Limb (tissue), 2 donors: ENCODE measurements around the gene U2AF2.
A peak's percentile ranks its signal among the peaks of the same experiment; 100 is the strongest.

Source experiments
- DNase-seq, 2 donors: peaks; one replicate each; pipeline ENCODE4 v3.0.0-alpha.2; 2016; ENCODE audit errors: extremely low spot score in 2 of 2

Gene U2AF2

GRCh38 chr19:55689411-55690108 is 34.7 kb downstream of the U2AF2 start:
- no peak for DNase-seq

- no peak for DNase-seq
These were observed 35.4 kb downstream of the U2AF2 start for GRCh38 chr19:55690109-55690768.

- no peak for DNase-seq
These were observed 36.1 kb downstream of the U2AF2 start for GRCh38 chr19:55690769-55691545.

- no peak for DNase-seq
These were observed 37.0 kb downstream of the U2AF2 start for GRCh38 chr19:55691561-55692481.

- DNase-seq: no peak
These were observed 37.8 kb downstream of the U2AF2 start for GRCh38 chr19:55692681-55693081.

GRCh38 chr19:55693336-55693974 is 38.6 kb downstream of the U2AF2 start:
- DNase-seq: no peak

GRCh38 chr19:55694241-55694655 is 39.4 kb downstream of the U2AF2 start:
- DNase-seq: no peak

GRCh38 chr19:55694656-55695491 is 40.0 kb downstream of the U2AF2 start:
- no peak for DNase-seq

GRCh38 chr19:55695511-55696290 is 40.9 kb downstream of the U2AF2 start:
- DNase-seq: no peak

- no peak for DNase-seq
These were observed 41.6 kb downstream of the U2AF2 start for GRCh38 chr19:55696301-55697068.

GRCh38 chr19:55697069-55697440 is 42.2 kb downstream of the U2AF2 start:
- no peak for DNase-seq

- no peak for DNase-seq
These were observed 42.9 kb downstream of the U2AF2 start for GRCh38 chr19:55697698-55698097.

GRCh38 chr19:55698256-55698655 is 43.4 kb downstream of the U2AF2 start:
- DNase-seq: no peak

GRCh38 chr19:55699221-55699620 is 44.4 kb downstream of the U2AF2 start:
- no peak for DNase-seq

- no peak for DNase-seq
These were observed 46.0 kb downstream of the U2AF2 start for GRCh38 chr19:55700813-55701212.

GRCh38 chr19:55702131-55702627 is 47.3 kb downstream of the U2AF2 start:
- DNase-seq: no peak

GRCh38 chr19:55703790-55704215 is 49.0 kb downstream of the U2AF2 start:
- DNase-seq: peak in 1 of 2 donors; percentile 21
